Activated T-cell treated with anti-CD3 and anti-CD28 coated beads, Interleukin-2, amount 50 U/mL, for 72 hours (primary cell): Measurements from ENCODE around the gene PUS3. TPM values are rescaled to one million over a fixed set of nuclear protein-coding genes. Genes with fewer than 3 reads are reported as not detected.

Experiments used
- ATAC-seq, 2 donors: fragments of 150-1000 bp; cut with Tn5 transposase; replicated peaks in 1 of 2; 2 replicates each; pipeline ENCODE4 v1.10.0; 2021; ENCODE audit warnings: moderate library complexity in 2 of 2, mild to moderate bottlenecking in 1 of 2
- DNase-seq, 2 donors: peaks; one replicate each; pipeline ENCODE4 v3.0.0; 2021 to 2022; ENCODE audit warnings: mixed read lengths in 1 of 2
- H3K27ac Mint-ChIP-seq: one replicate; pipeline ENCODE4 v1.8.0; 2022; ENCODE audit warnings: mild to moderate bottlenecking, moderate library complexity, mixed read lengths
- H3K27me3 Mint-ChIP-seq: one replicate; pipeline ENCODE4 v1.8.0; 2022; ENCODE audit warnings: low read depth, mixed read lengths
- H3K36me3 Mint-ChIP-seq, 2 donors: one replicate each; pipeline ENCODE4 v1.8.0; 2022; ENCODE audit warnings: mixed read lengths in 2 of 2, mild to moderate bottlenecking in 1 of 2; ENCODE audit not compliant: insufficient read depth in 2 of 2
- H3K4me1 Mint-ChIP-seq: one replicate; pipeline ENCODE4 v1.8.0; 2022; ENCODE audit warnings: low read depth, mixed read lengths
- H3K4me3 Mint-ChIP-seq, 2 donors: one replicate each; pipeline ENCODE4 v1.8.0; 2022; ENCODE audit warnings: mild to moderate bottlenecking in 2 of 2, mixed read lengths in 2 of 2, moderate library complexity in 2 of 2
- H3K9me3 Mint-ChIP-seq, 2 donors: one replicate each; pipeline ENCODE4 v1.8.0; 2022; ENCODE audit warnings: mixed read lengths in 2 of 2
- total RNA-seq, 2 donors: library from RNA; stranded (reverse); gene quantifications; one replicate each; pipeline ENCODE4 v1.2.3, GENCODE V29; 2022

PUS3 gene
- total RNA-seq, 2 donors from 2014 or later, result 14.0 to 17.5 TPM

- Mint-ChIP-seq H3K9me3 (no peaks in the 10 kb centered on the region), H3K36me3 (no peaks in the 10 kb centered on the region), H3K4me1 (peaks cover 7% of the 10 kb centered on the region), H3K4me3 (no peak overlapping the region), H3K27me3 (no peaks in the 10 kb centered on the region), H3K27ac (no peak overlapping the region)
- DNase-seq (no peak), ATAC-seq (no peak)
These were observed 42.2 kb upstream of the PUS3 start for GRCh38 chr11:125945011-125945796.

- Mint-ChIP-seq H3K4me3 (no peak overlapping the region), H3K9me3 (no peaks in the 10 kb centered on the region), H3K27ac (no peak overlapping the region), H3K4me1 (peaks cover 7% of the 10 kb centered on the region), H3K36me3 (no peaks in the 10 kb centered on the region), H3K27me3 (no peaks in the 10 kb centered on the region)
- DNase-seq (no peak), ATAC-seq (no peak)
These were observed 41.5 kb upstream of the PUS3 start for GRCh38 chr11:125944350-125945010.

- Mint-ChIP-seq H3K9me3 (no peaks in the 10 kb centered on the region), H3K27me3 (no peaks in the 10 kb centered on the region), H3K4me3 (no peak overlapping the region), H3K4me1 (peaks cover 7% of the 10 kb centered on the region), H3K36me3 (no peaks in the 10 kb centered on the region), H3K27ac (no peak overlapping the region)
- DNase-seq (no peak), ATAC-seq (no peak)
These were observed 40.8 kb upstream of the PUS3 start for GRCh38 chr11:125943661-125944349.

GRCh38 chr11:125942771-125943428 is 39.9 kb upstream of the PUS3 start:
- no peaks in the 10 kb centered on the region for H3K9me3 Mint-ChIP-seq
- DNase-seq (no peak), ATAC-seq (no peak)
- peaks cover 7% of the 10 kb centered on the region for H3K4me1 Mint-ChIP-seq
- H3K4me3 Mint-ChIP-seq, result no peak overlapping the region
- no peaks in the 10 kb centered on the region for H3K27me3 Mint-ChIP-seq
- H3K36me3 Mint-ChIP-seq, result no peaks in the 10 kb centered on the region
- H3K27ac Mint-ChIP-seq, result no peak overlapping the region

- peak; percentile 52 to 61 for DNase-seq
- Mint-ChIP-seq H3K27ac (no peak overlapping the region), H3K4me3 (peak overlapping the region in 1 of 2 donors; percentile 12), H3K27me3 (no peaks in the 10 kb centered on the region), H3K9me3 (no peaks in the 10 kb centered on the region), H3K4me1 (peaks cover 7% of the 10 kb centered on the region), H3K36me3 (no peaks in the 10 kb centered on the region)
- ATAC-seq, result peak; percentile 68 to 78
These were observed 38.9 kb upstream of the PUS3 start for GRCh38 chr11:125941619-125942611.

GRCh38 chr11:125941267-125941618 is 38.2 kb upstream of the PUS3 start:
- Mint-ChIP-seq H3K27me3 (no peaks in the 10 kb centered on the region), H3K36me3 (no peaks in the 10 kb centered on the region), H3K4me3 (no peak overlapping the region), H3K4me1 (peaks cover 7% of the 10 kb centered on the region), H3K27ac (no peak overlapping the region), H3K9me3 (no peaks in the 10 kb centered on the region)
- ATAC-seq (no peak), DNase-seq (no peak)

- no peaks in the 10 kb centered on the region for H3K27me3 Mint-ChIP-seq
- DNase-seq (no peak), ATAC-seq (no peak)
- H3K4me1 Mint-ChIP-seq, result peaks cover 7% of the 10 kb centered on the region
- no peaks in the 10 kb centered on the region for H3K36me3 Mint-ChIP-seq
- no peak overlapping the region for H3K4me3 Mint-ChIP-seq
- no peaks in the 10 kb centered on the region for H3K9me3 Mint-ChIP-seq
- H3K27ac Mint-ChIP-seq, result no peak overlapping the region
These were observed 37.1 kb upstream of the PUS3 start for GRCh38 chr11:125940145-125940544.

- no peak for DNase-seq
- H3K27ac Mint-ChIP-seq, result no peak overlapping the region
- H3K4me1 Mint-ChIP-seq, result peaks cover 7% of the 10 kb centered on the region
- H3K27me3 Mint-ChIP-seq, result no peaks in the 10 kb centered on the region
- H3K36me3 Mint-ChIP-seq, result no peaks in the 10 kb centered on the region
- H3K4me3 Mint-ChIP-seq, result no peak overlapping the region
- no peak for ATAC-seq
- H3K9me3 Mint-ChIP-seq, result no peaks in the 10 kb centered on the region
These were observed 36.1 kb upstream of the PUS3 start for GRCh38 chr11:125939081-125939521.

GRCh38 chr11:125938418-125938817 is 35.4 kb upstream of the PUS3 start:
- H3K9me3 Mint-ChIP-seq, result no peaks in the 10 kb centered on the region
- H3K4me1 Mint-ChIP-seq, result peaks cover 8% of the 10 kb centered on the region
- H3K4me3 Mint-ChIP-seq, result no peak overlapping the region
- no peak for DNase-seq
- no peak overlapping the region for H3K27ac Mint-ChIP-seq
- peaks cover 1% of the 10 kb centered on the region for H3K27me3 Mint-ChIP-seq
- no peaks in the 10 kb centered on the region for H3K36me3 Mint-ChIP-seq
- no peak for ATAC-seq

- peaks cover 7% of the 10 kb centered on the region for H3K4me1 Mint-ChIP-seq
- peaks cover 8% of the 10 kb centered on the region for H3K27me3 Mint-ChIP-seq
- H3K27ac Mint-ChIP-seq, result no peak overlapping the region
- H3K36me3 Mint-ChIP-seq, result no peaks in the 10 kb centered on the region
- ATAC-seq (no peak), DNase-seq (no peak)
- H3K4me3 Mint-ChIP-seq, result no peak overlapping the region
- H3K9me3 Mint-ChIP-seq, result no peaks in the 10 kb centered on the region
These were observed 32.7 kb upstream of the PUS3 start for GRCh38 chr11:125935618-125936199.

GRCh38 chr11:125935056-125935455 is 32.0 kb upstream of the PUS3 start:
- DNase-seq (no peak), ATAC-seq (no peak)
- Mint-ChIP-seq H3K4me3 (no peak overlapping the region), H3K27me3 (peaks cover 8% of the 10 kb centered on the region), H3K27ac (no peak overlapping the region), H3K4me1 (peaks cover 7% of the 10 kb centered on the region), H3K36me3 (no peaks in the 10 kb centered on the region), H3K9me3 (no peaks in the 10 kb centered on the region)

- no peak overlapping the region for H3K4me3 Mint-ChIP-seq
- no peaks in the 10 kb centered on the region for H3K9me3 Mint-ChIP-seq
- H3K27ac Mint-ChIP-seq, result no peak overlapping the region
- H3K36me3 Mint-ChIP-seq, result no peaks in the 10 kb centered on the region
- H3K27me3 Mint-ChIP-seq, result peaks cover 8% of the 10 kb centered on the region
- peaks cover 7% of the 10 kb centered on the region for H3K4me1 Mint-ChIP-seq
- ATAC-seq (no peak), DNase-seq (no peak)
These were observed 31.5 kb upstream of the PUS3 start for GRCh38 chr11:125934473-125934872.
